Aorta (tissue), 5 donors: ENCODE measurements around the gene RAB29. TPM values are rescaled to one million over a fixed set of nuclear protein-coding genes. Genes with fewer than 3 reads are reported as not detected.

Experiments used
- ATAC-seq: fragments of 200-7000 bp; cut with Tn5 transposase; one replicate; pipeline ENCODE4 v1.9.1; 2022; ENCODE audit warnings: moderate library complexity; ENCODE audit not compliant: low FRiP score
- DNase-seq, 2 donors: peaks; one replicate each; pipeline ENCODE4 v3.0.0-alpha.2; 2020
- H3K27ac ChIP-seq, 2 donors: one replicate each; pipeline ENCODE4 v1.5.1; 2013; ENCODE audit warnings: low read length in 2 of 2, mild to moderate bottlenecking in 2 of 2, moderate library complexity in 2 of 2, control low read depth in 1 of 2, inconsistent platforms in 1 of 2, low read depth in 1 of 2
- H3K27me3 ChIP-seq, 2 donors: one replicate each; pipeline ENCODE4 v1.6.1; 2013; ENCODE audit warnings: control low read depth in 1 of 2, low read length in 1 of 2, mild to moderate bottlenecking in 1 of 2, moderate library complexity in 1 of 2; ENCODE audit not compliant: insufficient read depth in 2 of 2, control insufficient read depth in 1 of 2
- H3K36me3 ChIP-seq, 2 donors: one replicate each; pipeline ENCODE4 v1.6.1; 2013; ENCODE audit warnings: control low read depth in 1 of 2, low read length in 1 of 2, mild to moderate bottlenecking in 1 of 2; ENCODE audit not compliant: insufficient read depth in 2 of 2, control insufficient read depth in 1 of 2
- H3K4me1 ChIP-seq, 2 donors: one replicate each; pipeline ENCODE4 v1.6.1; 2013; ENCODE audit warnings: low read length in 2 of 2, control low read depth in 1 of 2, mild to moderate bottlenecking in 1 of 2, moderate library complexity in 1 of 2; ENCODE audit not compliant: insufficient read depth in 2 of 2, control insufficient read depth in 1 of 2
- H3K4me3 ChIP-seq, 2 donors: one replicate each; pipeline ENCODE4 v1.5.1; 2013; ENCODE audit warnings: low read length in 2 of 2, control low read depth in 1 of 2, mild to moderate bottlenecking in 1 of 2
- H3K9me3 ChIP-seq: one replicate; pipeline ENCODE4 v1.6.1; 2013; ENCODE audit warnings: mild to moderate bottlenecking, low read length; ENCODE audit not compliant: control insufficient read depth
- WGBS, 2 donors: extraction: QIAGEN DNeasy Blood & Tissue Kit; methylation state at CpG; one replicate each; pipeline ENCODE4 v1.1.7; 2013; 5-methylcytosine and 5-hydroxymethylcytosine counted together
- intact Hi-C, 2 donors: fragments of 100-400 bp; cut with DNase I; formaldehyde crosslinking; loops; one replicate each; pipeline versions ENCODE4 v1.14.2 to v1.15.0; 2022
- polyA plus RNA-seq, 2 donors: library from polyadenylated mRNA; stranded (reverse); fragments of 200-250 nt; gene quantifications; one replicate each; pipeline ENCODE4 v1.2.3, GENCODE V29; 2013
- total RNA-seq, 2 donors: library from RNA; stranded (reverse); fragmentation: NEBNext Ultra II Directional; extraction: Animal tissue kit (Norgen Biotek cat#: 25700); gene quantifications; one replicate each; pipeline ENCODE4 v1.2.1, GENCODE V29; 2021
- donor health status: healthy with polysubstance abuse.
- donor health status: Bipolar disorder and iron deficiency.
- donor health status: DM: no; HTN: no; CAD: no.
- donor health status: DM: no; HTN: no; CAD: no.
- donor health status: DM: yes; HTN: yes; CAD: no.

Gene RAB29
- total and polyA plus RNA-seq, 4 donors = 19.5 to 38.9 (median 32.0) TPM

DNA sequence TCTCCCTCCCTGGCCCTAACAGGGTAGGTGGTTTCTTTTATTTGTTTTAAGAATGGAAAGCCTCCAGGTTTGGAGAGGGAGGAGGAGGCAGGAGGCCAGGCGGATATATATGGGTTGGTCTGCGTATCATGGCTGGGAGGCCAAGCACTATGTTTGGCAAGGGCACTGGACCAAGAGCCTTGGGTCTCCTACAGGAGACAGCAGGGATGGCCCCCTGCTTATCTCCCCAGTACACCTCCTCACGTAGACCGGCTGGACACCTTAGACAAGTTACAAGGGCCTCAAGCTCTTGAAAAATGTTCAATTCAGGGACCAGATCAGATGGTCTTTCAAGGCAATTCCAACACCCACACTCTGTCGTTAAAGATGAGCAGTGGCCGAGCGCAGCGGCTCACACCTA lies 26.8 kb upstream of the RAB29 start:
- ATAC-seq = no peak
- no peak overlapping the region for H3K27ac ChIP-seq
- no peak for DNase-seq
- H3K27me3 ChIP-seq = no peaks in the 10 kb centered on the region
- peaks cover 0 to 13% of the 10 kb centered on the region in 2 donors for H3K4me1 ChIP-seq
- intact Hi-C loops = no loop called here
- no peak overlapping the region for H3K4me3 ChIP-seq
- 61 to 71% methylated on average over 8 of the region's 8 CpGs for WGBS, 2 donors
- no peaks in the 10 kb centered on the region for H3K9me3 ChIP-seq
- H3K36me3 ChIP-seq = peaks cover 3 to 14% of the 10 kb centered on the region in 2 donors

DNA sequence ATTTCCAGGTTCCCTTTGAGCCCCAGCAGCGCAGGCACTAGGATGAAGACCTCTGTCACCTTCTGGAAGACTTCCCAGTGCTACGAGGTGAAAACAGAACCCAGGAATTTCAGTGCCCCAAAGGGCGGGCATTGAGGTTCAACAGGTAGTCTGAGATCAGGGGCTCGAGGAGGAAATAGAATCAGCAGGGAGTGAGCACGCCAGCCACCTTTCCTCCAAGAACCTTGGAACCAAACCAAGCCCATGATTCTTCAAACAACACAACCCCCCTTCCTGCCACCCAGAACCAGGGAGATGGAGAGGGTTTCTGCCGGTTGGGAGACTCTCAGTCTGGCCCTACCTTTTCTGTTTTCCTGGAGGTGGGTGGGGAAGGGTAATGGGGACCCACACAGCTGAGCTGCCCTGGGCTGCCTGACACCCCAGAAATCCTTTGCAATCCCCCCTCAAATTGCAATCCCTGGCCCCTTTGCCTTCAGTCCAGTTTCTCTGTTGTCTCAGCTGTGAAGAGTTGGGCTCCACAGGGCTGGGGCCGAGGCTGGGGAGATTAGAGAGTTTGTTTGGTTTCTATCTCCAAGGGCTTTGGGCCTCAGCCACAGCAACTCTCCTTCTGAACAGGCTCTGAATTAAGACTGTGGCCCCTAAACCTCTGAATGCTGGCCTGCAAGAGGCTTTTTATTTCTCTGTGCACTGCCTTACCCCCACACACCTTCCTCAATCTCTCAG lies 25.9 kb upstream of the RAB29 start:
- no peaks in the 10 kb centered on the region for H3K9me3 ChIP-seq
- H3K4me1 ChIP-seq = peaks cover 0 to 8% of the 10 kb centered on the region in 2 donors
- 17 to 27% methylated on average over 7 of the region's 7 CpGs for WGBS, 2 donors
- no peak overlapping the region for H3K4me3 ChIP-seq
- H3K36me3 ChIP-seq = peaks cover 6 to 14% of the 10 kb centered on the region in 2 donors
- ATAC-seq (no peak), DNase-seq (no peak)
- intact Hi-C loops = no loop called here
- H3K27me3 ChIP-seq = no peaks in the 10 kb centered on the region
- H3K27ac ChIP-seq = no peak overlapping the region

DNA sequence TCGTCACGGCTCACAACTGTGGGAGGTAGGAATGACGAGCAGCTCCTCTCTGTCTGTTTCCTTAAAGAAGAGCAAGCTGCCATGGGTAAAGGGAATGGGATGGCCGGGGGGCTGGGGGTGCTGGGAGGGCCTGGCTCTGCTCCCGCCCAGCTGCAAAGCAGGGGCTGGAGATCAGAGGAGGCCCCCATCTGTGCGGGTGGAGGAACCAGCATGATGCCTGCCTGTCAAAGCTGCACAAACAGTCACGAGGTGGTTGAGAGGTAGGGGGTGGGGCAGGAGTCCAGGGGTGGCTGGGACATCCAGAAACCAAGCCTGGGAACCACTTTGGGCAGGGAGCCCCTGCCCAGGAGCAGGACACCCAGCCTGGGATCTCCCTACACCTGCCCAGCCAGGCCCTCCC lies 25.1 kb upstream of the RAB29 start:
- DNase-seq (no peak), ATAC-seq (no peak)
- no peak overlapping the region for H3K27ac ChIP-seq
- intact Hi-C loops = no loop called here
- peaks cover 0 to under 1% of the 10 kb centered on the region in 2 donors for H3K4me1 ChIP-seq
- H3K9me3 ChIP-seq = no peaks in the 10 kb centered on the region
- H3K36me3 ChIP-seq = peaks cover 8 to 14% of the 10 kb centered on the region in 2 donors
- WGBS, 2 donors = 68 to 69% methylated on average over 6 to 7 of the region's 7 CpGs
- H3K4me3 ChIP-seq = no peak overlapping the region
- H3K27me3 ChIP-seq = no peaks in the 10 kb centered on the region

DNA sequence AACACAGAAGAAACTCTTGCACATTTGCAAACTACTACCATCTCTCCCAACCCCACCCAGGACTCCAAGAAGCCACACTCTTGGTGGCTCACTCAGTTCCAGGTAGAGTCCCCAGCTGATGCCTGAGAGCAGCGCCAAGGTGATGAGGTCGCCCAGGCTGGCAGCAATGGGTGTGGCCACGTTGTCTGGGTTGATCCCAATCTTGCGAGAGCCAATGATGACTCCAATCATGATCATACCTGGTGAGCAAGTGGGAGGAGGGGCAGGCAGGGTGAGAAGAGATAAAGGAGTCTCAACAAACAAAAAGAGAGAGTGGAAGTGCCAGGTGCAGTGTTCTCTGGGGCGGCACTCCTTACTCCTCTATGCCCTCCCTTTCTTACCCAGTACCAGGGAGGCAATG lies 23.3 kb upstream of the RAB29 start:
- Histone ChIP-seq H3K4me3 (no peak overlapping the region), H3K4me1 (no peaks in the 10 kb centered on the region), H3K36me3 (peaks cover 8 to 14% of the 10 kb centered on the region in 2 donors), H3K9me3 (no peaks in the 10 kb centered on the region), H3K27ac (no peak overlapping the region), H3K27me3 (no peaks in the 10 kb centered on the region)
- ATAC-seq = no peak
- intact Hi-C loops = no loop called here
- DNase-seq = no peak
- 70 to 79% methylated on average over 5 of the region's 5 CpGs for WGBS, 2 donors

DNA sequence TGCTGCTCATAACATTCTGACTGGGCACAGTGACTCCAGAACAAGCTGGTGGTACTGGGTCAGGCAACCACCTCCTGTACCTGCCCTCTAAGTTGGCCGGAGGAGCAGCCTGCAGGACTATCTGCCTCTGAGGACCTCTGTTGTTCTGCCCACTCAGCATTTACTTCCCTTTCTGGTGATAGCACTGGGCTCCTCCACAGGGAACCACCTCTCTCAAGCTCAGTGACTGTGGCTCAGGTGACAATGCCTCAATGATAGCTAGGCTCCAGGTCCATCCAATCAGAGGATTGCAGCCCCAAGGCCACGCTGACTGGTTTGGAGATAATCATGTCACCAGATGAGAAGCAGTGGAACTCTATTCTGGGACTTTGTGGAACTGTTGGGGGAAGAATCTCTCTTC lies 21.9 kb upstream of the RAB29 start:
- Histone ChIP-seq H3K36me3 (peaks cover 8 to 17% of the 10 kb centered on the region in 2 donors), H3K27ac (no peak overlapping the region), H3K4me1 (no peaks in the 10 kb centered on the region), H3K27me3 (no peaks in the 10 kb centered on the region), H3K9me3 (no peaks in the 10 kb centered on the region), H3K4me3 (no peak overlapping the region)
- no peak for DNase-seq
- 93 to 94% methylated on average over 2 of the region's 2 CpGs for WGBS, 2 donors
- intact Hi-C loops = no loop called here
- ATAC-seq = no peak

DNA sequence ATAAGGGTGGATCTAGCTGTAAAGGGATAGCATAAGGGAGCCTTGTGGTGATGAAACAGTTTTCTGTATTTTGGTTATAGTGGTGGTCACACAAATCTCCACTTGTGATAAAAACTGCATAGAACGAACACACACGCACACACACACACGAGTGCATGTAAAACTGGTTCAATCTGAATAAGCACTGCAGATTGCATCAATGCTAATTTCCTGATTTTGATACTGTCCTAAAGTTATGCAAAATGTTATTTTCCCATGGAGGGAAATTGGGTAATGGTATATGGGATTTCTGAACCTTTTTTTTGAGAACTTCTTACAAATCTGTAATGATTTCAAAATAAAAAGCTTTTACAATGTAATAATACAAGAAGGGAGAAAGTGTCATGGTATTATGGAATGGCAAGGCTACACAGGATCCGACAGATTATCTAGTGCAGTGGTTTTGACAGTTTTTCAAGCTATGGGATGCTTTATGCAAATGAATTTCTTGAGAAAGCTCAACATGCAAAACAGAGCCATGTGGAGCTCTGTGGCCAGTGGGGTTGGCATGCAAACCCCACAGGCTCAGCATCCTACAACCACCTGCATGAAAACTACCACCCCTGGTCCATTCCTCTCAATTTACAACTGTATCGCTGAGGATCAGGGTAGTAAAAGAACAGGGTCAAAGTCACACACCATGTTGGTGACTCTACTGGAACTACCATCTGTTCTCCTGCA lies 18.9 kb upstream of the RAB29 start:
- no peak overlapping the region for H3K4me3 ChIP-seq
- H3K9me3 ChIP-seq = no peaks in the 10 kb centered on the region
- no peak for DNase-seq
- H3K27ac ChIP-seq = no peak overlapping the region
- peaks cover 8 to 19% of the 10 kb centered on the region in 2 donors for H3K36me3 ChIP-seq
- H3K4me1 ChIP-seq = no peaks in the 10 kb centered on the region
- intact Hi-C loops = loop anchor here (5.0 kb wide), 2 partner anchors 123 to 313 kb away; no protein-coding TSS in a partner anchor
- WGBS, 2 donors = 71 to 73% methylated on average over 5 of the region's 5 CpGs
- no peaks in the 10 kb centered on the region for H3K27me3 ChIP-seq
- ATAC-seq = no peak

DNA sequence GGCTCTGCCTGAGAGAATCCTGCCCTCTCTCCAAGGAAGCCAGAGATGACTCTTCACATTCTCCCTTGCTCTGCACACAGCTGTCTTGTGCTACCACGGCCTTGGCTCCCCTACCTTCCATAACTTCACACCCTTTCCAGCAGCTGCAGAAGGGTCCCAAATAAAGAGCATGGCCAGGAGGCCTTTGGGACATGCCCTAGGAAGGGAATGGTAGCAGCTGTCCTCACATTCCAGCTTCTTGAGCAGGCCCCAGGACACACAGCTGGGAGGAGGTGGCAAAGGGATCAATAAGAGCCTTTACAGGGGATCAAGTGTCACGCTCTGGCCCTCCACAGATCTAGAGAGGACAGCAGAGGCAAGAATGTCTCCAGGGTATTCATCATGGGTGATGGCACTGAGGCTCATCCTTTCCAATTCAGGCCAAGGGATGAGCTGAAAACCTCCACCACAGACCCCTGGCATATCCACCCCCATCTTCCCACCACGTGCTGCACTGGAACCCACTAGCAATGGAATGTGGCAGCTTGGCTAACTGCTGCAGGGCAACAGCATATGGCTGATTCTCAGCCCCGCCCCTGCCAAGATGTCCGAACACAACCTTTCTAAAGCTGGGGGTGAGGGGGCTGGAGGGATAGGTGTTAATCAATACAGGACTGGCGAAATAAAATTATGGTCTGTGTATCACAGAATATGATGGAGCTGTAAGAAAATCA lies 17.8 kb upstream of the RAB29 start:
- no peaks in the 10 kb centered on the region for H3K9me3 ChIP-seq
- no peaks in the 10 kb centered on the region for H3K27me3 ChIP-seq
- no peak overlapping the region for H3K27ac ChIP-seq
- peaks cover 8 to 14% of the 10 kb centered on the region in 2 donors for H3K36me3 ChIP-seq
- DNase-seq (no peak), ATAC-seq (no peak)
- WGBS, 2 donors = 54 to 64% methylated on average over 6 of the region's 6 CpGs
- H3K4me3 ChIP-seq = no peak overlapping the region
- H3K4me1 ChIP-seq = no peaks in the 10 kb centered on the region
- intact Hi-C loops = loop anchor here (2.0 to 5.0 kb wide), 3 partner anchors 124 to 314 kb away; no protein-coding TSS in a partner anchor

DNA sequence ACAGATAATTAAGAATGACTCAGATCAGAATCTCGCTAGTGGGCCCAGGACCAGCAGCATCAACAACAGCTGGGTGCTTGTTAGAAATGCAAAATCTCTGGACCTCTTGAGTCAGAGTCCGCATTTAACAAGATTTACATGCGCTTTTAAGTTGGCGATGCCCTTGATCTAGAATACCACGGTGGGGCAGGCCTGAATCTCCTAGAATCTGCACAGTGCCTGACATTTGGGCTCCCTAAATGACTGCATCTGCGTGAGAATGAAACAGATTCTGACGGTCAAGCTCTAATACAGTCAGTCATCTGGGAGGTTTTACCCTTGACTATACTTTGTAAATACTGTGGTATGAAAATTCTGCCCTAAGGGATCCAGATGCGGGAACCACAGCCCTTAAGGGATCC lies 17.2 kb upstream of the RAB29 start:
- no peak for DNase-seq
- no peak for ATAC-seq
- intact Hi-C loops = loop anchor here (2.0 to 5.0 kb wide), 3 partner anchors 125 to 315 kb away; no protein-coding TSS in a partner anchor
- H3K9me3 ChIP-seq = no peaks in the 10 kb centered on the region
- no peak overlapping the region for H3K4me3 ChIP-seq
- H3K4me1 ChIP-seq = no peaks in the 10 kb centered on the region
- peaks cover 8 to 10% of the 10 kb centered on the region in 2 donors for H3K36me3 ChIP-seq
- H3K27ac ChIP-seq = no peak overlapping the region
- H3K27me3 ChIP-seq = no peaks in the 10 kb centered on the region
- WGBS, 2 donors = 77 to 79% methylated on average over 8 of the region's 8 CpGs
